ENCODE data around the gene SMARCAL1.

Gene SMARCAL1

GRCh38 chr2:216428618-216429350, 16.5 kb downstream of the SMARCAL1 start:
- no peak for DNase-seq

- no peak for DNase-seq
Measured at GRCh38 chr2:216429428-216429827, 17.1 kb downstream of the SMARCAL1 start.

GRCh38 chr2:216430811-216431530, 18.7 kb downstream of the SMARCAL1 start:
- DNase-seq: no peak

GRCh38 chr2:216431531-216431856, 19.2 kb downstream of the SMARCAL1 start:
- DNase-seq: no peak

- no peak for DNase-seq
Measured at GRCh38 chr2:216436383-216436782, 24.1 kb downstream of the SMARCAL1 start.

- no peak for DNase-seq
Measured at GRCh38 chr2:216441308-216442010, 29.2 kb downstream of the SMARCAL1 start.

GRCh38 chr2:216445501-216445900, 33.2 kb downstream of the SMARCAL1 start:
- DNase-seq: no peak

- no peak for DNase-seq
Measured at GRCh38 chr2:216446343-216446742, 34.1 kb downstream of the SMARCAL1 start.

- no peak for DNase-seq
Measured at GRCh38 chr2:216447293-216447692, 35.0 kb downstream of the SMARCAL1 start.

- no peak for DNase-seq
Measured at GRCh38 chr2:216448829-216449228, 36.5 kb downstream of the SMARCAL1 start.

- no peak for DNase-seq
Measured at GRCh38 chr2:216450346-216450745, 38.1 kb downstream of the SMARCAL1 start.

- no peak for DNase-seq
Measured at GRCh38 chr2:216450784-216451183, 38.5 kb downstream of the SMARCAL1 start.

- DNase-seq: no peak
Measured at GRCh38 chr2:216453955-216454614, 41.8 kb downstream of the SMARCAL1 start.

- no peak for DNase-seq
Measured at GRCh38 chr2:216463148-216463547, 50.9 kb downstream of the SMARCAL1 start.

GRCh38 chr2:216464104-216464720, 51.9 kb downstream of the SMARCAL1 start:
- DNase-seq: no peak

- DNase-seq: no peak
Measured at GRCh38 chr2:216465579-216466195, 53.4 kb downstream of the SMARCAL1 start.

- DNase-seq: no peak
Measured at GRCh38 chr2:216467845-216468244, 55.6 kb downstream of the SMARCAL1 start.

GRCh38 chr2:216469661-216470060, 57.4 kb downstream of the SMARCAL1 start:
- DNase-seq: no peak

GRCh38 chr2:216473187-216473586, 60.9 kb downstream of the SMARCAL1 start:
- DNase-seq: no peak

GRCh38 chr2:216474925-216475670, 62.8 kb downstream of the SMARCAL1 start:
- DNase-seq: no peak

- no peak for DNase-seq
Measured at GRCh38 chr2:216475767-216476166, 63.5 kb downstream of the SMARCAL1 start.
